Panc1 (cell line): ENCODE measurements around the gene KLHL26. TPM values are rescaled to one million over a fixed set of nuclear protein-coding genes. Genes with fewer than 3 reads are reported as not detected.

Experiments
- ATAC-seq: fragments of 200-7000 bp; cut with Tn5 transposase; 2 replicates; pipeline ENCODE4 v1.9.1; 2020; ENCODE audit warnings: mild to moderate bottlenecking, moderate library complexity
- BruUV-seq: library from RNA; stranded (reverse); fragments of 400-500 nt; replicated peaks from 2 replicates; lab custom pipeline; 2021; lab: Mats Ljungman, UMichigan
- CTCF ChIA-PET: fragments of 300-600 bp; sonication (Branson Sonifier 250); formaldehyde crosslinking; loops from one replicate; lab custom pipeline; 2022; ENCODE audit warnings: antibody characterized with exemption; lab: Charles Lee
- POLR2A ChIA-PET: fragments of 300-600 bp; sonication (Branson Sonifier 250); formaldehyde crosslinking; loops from one replicate; lab custom pipeline; 2022; ENCODE audit warnings: antibody characterized with exemption; lab: Charles Lee
- DNase-seq: peaks from one replicate; pipeline ENCODE4 v3.0.0-alpha.2; 2010; ENCODE audit warnings: low read depth, low spot score
- H3K27ac ChIP-seq: 2 replicates; pipeline ENCODE4 v1.5.1; 2011; ENCODE audit warnings: mild to moderate bottlenecking, low read length, inconsistent platforms
- H3K27me3 ChIP-seq: fragments of 200-500 bp; sonication (Bioruptor generic); 2 replicates; pipeline ENCODE4 v1.6.0; 2014; ENCODE audit warnings: low read length, inconsistent platforms; ENCODE audit not compliant: control insufficient read depth, insufficient read depth
- H3K36me3 ChIP-seq: fragments of 200-500 bp; sonication (Bioruptor generic); 2 replicates; pipeline ENCODE4 v1.5.1; 2014; ENCODE audit warnings: inconsistent platforms, mild to moderate bottlenecking, low read length, moderate library complexity; ENCODE audit not compliant: control insufficient read depth, insufficient read depth
- H3K4me1 ChIP-seq: 2 replicates; pipeline ENCODE4 v1.5.1; 2011; ENCODE audit warnings: inconsistent platforms, mild to moderate bottlenecking, low read length, moderate library complexity; ENCODE audit not compliant: control insufficient read depth, insufficient read depth
- H3K4me3 ChIP-seq, 2 experiments: 2 replicates each; pipeline ENCODE4 v1.5.1; 2011 to 2012; ENCODE audit warnings: low read depth in 2 of 2, low read length in 2 of 2, mild to moderate bottlenecking in 2 of 2, inconsistent platforms in 1 of 2, moderate library complexity in 1 of 2
- H3K9me3 ChIP-seq: fragments of 200-500 bp; sonication (Bioruptor generic); 2 replicates; pipeline ENCODE4 v1.5.1; 2014; ENCODE audit warnings: low read depth, mild to moderate bottlenecking, inconsistent platforms, low read length, moderate library complexity; ENCODE audit not compliant: control insufficient read depth, insufficient read depth
- POLR2AphosphoS5 ChIP-seq: IDR thresholded peaks from 2 replicates; pipeline ENCODE4 v1.6.1; 2012; ENCODE audit warnings: mild to moderate bottlenecking, low read depth, low read length, moderate library complexity
- REST ChIP-seq, 2 experiments: IDR thresholded peaks; 2 replicates each; pipeline ENCODE4 v1.6.1; 2011 to 2012; ENCODE audit warnings: low read depth in 2 of 2, control low read depth in 1 of 2, low read length in 1 of 2, mild to moderate bottlenecking in 1 of 2, moderate library complexity in 1 of 2; ENCODE audit not compliant: insufficient read depth in 1 of 2
- SIN3A ChIP-seq: IDR thresholded peaks from 2 replicates; pipeline ENCODE4 v1.6.1; 2012; ENCODE audit warnings: low read depth, mild to moderate bottlenecking, low read length, moderate library complexity, borderline replicate concordance; ENCODE audit not compliant: insufficient read depth
- TCF7L2 ChIP-seq: IDR thresholded peaks from 2 replicates; pipeline ENCODE4 v1.6.1; 2011; ENCODE audit warnings: mild to moderate bottlenecking, low read depth, low read length, inconsistent platforms
- in situ Hi-C: cut with HindIII; loops from 2 replicates; pipeline ENCODE4 v1.10.0; 2016; ENCODE audit warnings: low sequenced_read_pairs, low pct_unique_long_range_greater_than_20kb
- intact Hi-C: fragments of 100-400 bp; cut with micrococcal nuclease; formaldehyde crosslinking; loops from one replicate; pipeline ENCODE4 v1.10.0; 2022; ENCODE audit not compliant: unreplicated experiment
- total RNA-seq: library from RNA; stranded (reverse); gene quantifications from one replicate; pipeline ENCODE4 v1.2.1, GENCODE V29; 2021; ENCODE audit not compliant: unreplicated experiment
- TF ChIP-seq, protein P1 (sequence below): fragments of 450-650 bp; IDR thresholded peaks from 2 replicates; pipeline ENCODE4 v1.5.1; 2017; ENCODE audit warnings: mild to moderate bottlenecking

The KLHL26 gene
- total RNA-seq, 1 experiment from 2014 or later: 4.4 TPM

DNA sequence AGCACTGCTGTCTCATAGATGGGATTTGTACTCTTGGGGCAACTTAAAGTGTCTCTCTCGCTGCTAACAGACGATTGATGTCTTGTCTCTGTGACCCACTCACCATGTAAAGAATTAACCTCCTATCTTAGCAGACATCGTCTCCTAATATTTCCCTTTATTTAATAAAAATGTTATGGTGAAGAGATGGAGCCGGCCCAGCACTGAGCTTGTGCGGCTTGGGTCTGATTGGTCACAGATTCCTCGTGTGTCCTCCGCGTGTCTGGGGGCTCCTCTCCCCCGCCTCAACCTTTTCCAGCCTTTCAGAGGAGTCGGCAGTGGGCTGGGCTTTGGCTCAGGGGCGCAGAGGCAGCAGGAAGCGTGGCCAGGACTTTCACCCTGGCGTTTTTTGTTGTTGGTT lies 33.5 kb downstream of the KLHL26 start:
- ChIA-PET CTCF (no interaction called here), POLR2A (no interaction called here)
- ATAC-seq (no peak), DNase-seq (no peak)
- intact Hi-C loops: loop anchor here (10.0 kb wide), 1 partner anchor 76 kb away; no protein-coding TSS in a partner anchor
- TF ChIP-seq, protein P1, sequence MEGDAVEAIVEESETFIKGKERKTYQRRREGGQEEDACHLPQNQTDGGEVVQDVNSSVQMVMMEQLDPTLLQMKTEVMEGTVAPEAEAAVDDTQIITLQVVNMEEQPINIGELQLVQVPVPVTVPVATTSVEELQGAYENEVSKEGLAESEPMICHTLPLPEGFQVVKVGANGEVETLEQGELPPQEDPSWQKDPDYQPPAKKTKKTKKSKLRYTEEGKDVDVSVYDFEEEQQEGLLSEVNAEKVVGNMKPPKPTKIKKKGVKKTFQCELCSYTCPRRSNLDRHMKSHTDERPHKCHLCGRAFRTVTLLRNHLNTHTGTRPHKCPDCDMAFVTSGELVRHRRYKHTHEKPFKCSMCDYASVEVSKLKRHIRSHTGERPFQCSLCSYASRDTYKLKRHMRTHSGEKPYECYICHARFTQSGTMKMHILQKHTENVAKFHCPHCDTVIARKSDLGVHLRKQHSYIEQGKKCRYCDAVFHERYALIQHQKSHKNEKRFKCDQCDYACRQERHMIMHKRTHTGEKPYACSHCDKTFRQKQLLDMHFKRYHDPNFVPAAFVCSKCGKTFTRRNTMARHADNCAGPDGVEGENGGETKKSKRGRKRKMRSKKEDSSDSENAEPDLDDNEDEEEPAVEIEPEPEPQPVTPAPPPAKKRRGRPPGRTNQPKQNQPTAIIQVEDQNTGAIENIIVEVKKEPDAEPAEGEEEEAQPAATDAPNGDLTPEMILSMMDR: no peak
- TF ChIP-seq SIN3A (no peak), POLR2AphosphoS5 (no peak), TCF7L2 (no peak), REST (IDR thresholded peaks at IDR 0.05; ENCODE audit: insufficient read depth in 1 of 2, low read depth in 2 of 2, low read length in 1 of 2) (no peak)
- no peaks in the 10 kb centered on the region for H3K36me3 ChIP-seq
- H3K4me1 ChIP-seq: no peaks in the 10 kb centered on the region
- no peak overlapping the region for H3K4me3 ChIP-seq
- no peaks in the 10 kb centered on the region for H3K27me3 ChIP-seq
- no TSS peak for BruUV-seq
- no peak overlapping the region for H3K27ac ChIP-seq
- in situ Hi-C loops: no loop called here
- H3K9me3 ChIP-seq: no peaks in the 10 kb centered on the region

DNA sequence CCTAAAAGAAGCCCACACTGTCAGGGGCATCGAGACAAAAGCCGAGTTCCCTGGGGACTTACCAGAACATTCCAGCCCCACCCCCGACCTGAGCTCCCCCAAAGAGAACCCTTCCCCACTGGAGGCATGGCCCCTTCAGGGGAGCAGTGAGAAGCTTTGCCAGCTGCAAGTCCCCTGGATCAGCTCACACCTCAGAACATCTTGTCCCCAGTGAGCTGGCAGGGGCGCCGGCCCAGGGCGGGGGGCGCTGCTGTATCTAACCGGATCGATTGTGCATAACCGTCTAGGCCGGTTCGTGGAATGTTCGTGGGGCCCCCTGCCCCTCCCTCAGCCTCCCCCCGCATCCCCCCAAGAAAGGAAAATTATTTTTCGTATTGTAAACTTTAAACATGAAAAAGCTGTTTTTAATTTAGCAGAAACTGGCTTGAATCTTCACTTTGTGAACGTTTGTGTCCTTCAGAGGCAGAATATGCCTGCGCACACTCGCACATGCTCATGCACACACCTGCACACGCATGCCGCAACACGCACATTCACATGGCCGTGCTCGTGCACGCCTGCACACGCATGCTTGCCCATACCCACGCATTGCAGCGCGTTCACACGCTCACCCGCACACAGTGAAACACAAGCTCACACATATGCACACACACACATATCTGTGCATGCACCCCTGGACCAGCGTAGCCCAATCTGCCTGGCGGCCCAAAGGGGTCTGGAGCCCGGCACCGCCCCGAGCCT lies 34.6 kb downstream of the KLHL26 start:
- Histone ChIP-seq H3K36me3 (no peaks in the 10 kb centered on the region), H3K27me3 (no peaks in the 10 kb centered on the region), H3K4me3 (no peak overlapping the region), H3K4me1 (no peaks in the 10 kb centered on the region), H3K27ac (no peak overlapping the region), H3K9me3 (no peaks in the 10 kb centered on the region)
- intact Hi-C loops: loop anchor here (10.0 kb wide), 1 partner anchor 77 kb away; no protein-coding TSS in a partner anchor
- POLR2A ChIA-PET: no interaction called here
- DNase-seq: no peak
- CTCF ChIA-PET: interaction anchor here (0.6 kb wide), 1 partner anchor 78 kb away, joined by 4 read pairs; no protein-coding TSS in a partner anchor
- BruUV-seq: no TSS peak
- no peak for ATAC-seq
- in situ Hi-C loops: no loop called here
- TF ChIP-seq REST (IDR thresholded peaks at IDR 0.05; ENCODE audit: insufficient read depth in 1 of 2, low read depth in 2 of 2, low read length in 1 of 2) (no peak), TCF7L2 (no peak)
